Measurements from ENCODE around the gene KCNJ16.

The KCNJ16 gene

GRCh38 chr17:70070305-70071027 lies 4.6 kb upstream of the KCNJ16 start:
- no peak for FAIRE-seq

- no peak for FAIRE-seq
Observed at GRCh38 chr17:70071127-70071526, 3.9 kb upstream of the KCNJ16 start.

GRCh38 chr17:70071620-70072019 lies 3.4 kb upstream of the KCNJ16 start:
- no peak for FAIRE-seq

GRCh38 chr17:70072546-70073309 lies 2.3 kb upstream of the KCNJ16 start:
- peak; percentile 87 for FAIRE-seq

- FAIRE-seq = no peak
Observed at GRCh38 chr17:70073310-70073709, 1.7 kb upstream of the KCNJ16 start.

GRCh38 chr17:70073799-70074198 lies 1.2 kb upstream of the KCNJ16 start:
- FAIRE-seq = no peak

GRCh38 chr17:70074236-70074830 lies 692 bp upstream of the KCNJ16 start:
- FAIRE-seq = no peak

GRCh38 chr17:70076189-70076588 lies 1.2 kb downstream of the KCNJ16 start:
- FAIRE-seq = no peak

- no peak for FAIRE-seq
Observed at GRCh38 chr17:70076831-70077230, 1.8 kb downstream of the KCNJ16 start.

- no peak for FAIRE-seq
Observed at GRCh38 chr17:70078549-70078948, 3.5 kb downstream of the KCNJ16 start.

- no peak for FAIRE-seq
Observed at GRCh38 chr17:70078994-70079531, 4.0 kb downstream of the KCNJ16 start.

- no peak for FAIRE-seq
Observed at GRCh38 chr17:70080541-70081347, 5.7 kb downstream of the KCNJ16 start.

- FAIRE-seq = no peak
Observed at GRCh38 chr17:70081885-70082284, 6.9 kb downstream of the KCNJ16 start.

- FAIRE-seq = no peak
Observed at GRCh38 chr17:70084476-70084875, 9.5 kb downstream of the KCNJ16 start.

GRCh38 chr17:70086516-70086915 lies 11.5 kb downstream of the KCNJ16 start:
- FAIRE-seq = no peak

GRCh38 chr17:70089513-70090148 lies 14.6 kb downstream of the KCNJ16 start:
- peak; percentile 97 for FAIRE-seq

GRCh38 chr17:70091005-70091568 lies 16.1 kb downstream of the KCNJ16 start:
- FAIRE-seq = peak; percentile 53

- FAIRE-seq = no peak
Observed at GRCh38 chr17:70091696-70092095, 16.7 kb downstream of the KCNJ16 start.

GRCh38 chr17:70093163-70093562 lies 18.1 kb downstream of the KCNJ16 start:
- no peak for FAIRE-seq

GRCh38 chr17:70095455-70095854 lies 20.4 kb downstream of the KCNJ16 start:
- FAIRE-seq = no peak

GRCh38 chr17:70096861-70097260 lies 21.8 kb downstream of the KCNJ16 start:
- FAIRE-seq = no peak

GRCh38 chr17:70098030-70098429 lies 23.0 kb downstream of the KCNJ16 start:
- FAIRE-seq = no peak

Measured in G401.6 (cell line).